HG02759 (cell line): ENCODE measurements around the gene GAMT.

Experiments
- ATAC-seq: cut with Tn5 transposase; IDR thresholded peaks from one replicate; pipeline ENCODE4 v1.9.1; 2021; ENCODE audit warnings: mild to moderate bottlenecking, moderate library complexity; ENCODE audit not compliant: unreplicated experiment

Gene GAMT

DNA sequence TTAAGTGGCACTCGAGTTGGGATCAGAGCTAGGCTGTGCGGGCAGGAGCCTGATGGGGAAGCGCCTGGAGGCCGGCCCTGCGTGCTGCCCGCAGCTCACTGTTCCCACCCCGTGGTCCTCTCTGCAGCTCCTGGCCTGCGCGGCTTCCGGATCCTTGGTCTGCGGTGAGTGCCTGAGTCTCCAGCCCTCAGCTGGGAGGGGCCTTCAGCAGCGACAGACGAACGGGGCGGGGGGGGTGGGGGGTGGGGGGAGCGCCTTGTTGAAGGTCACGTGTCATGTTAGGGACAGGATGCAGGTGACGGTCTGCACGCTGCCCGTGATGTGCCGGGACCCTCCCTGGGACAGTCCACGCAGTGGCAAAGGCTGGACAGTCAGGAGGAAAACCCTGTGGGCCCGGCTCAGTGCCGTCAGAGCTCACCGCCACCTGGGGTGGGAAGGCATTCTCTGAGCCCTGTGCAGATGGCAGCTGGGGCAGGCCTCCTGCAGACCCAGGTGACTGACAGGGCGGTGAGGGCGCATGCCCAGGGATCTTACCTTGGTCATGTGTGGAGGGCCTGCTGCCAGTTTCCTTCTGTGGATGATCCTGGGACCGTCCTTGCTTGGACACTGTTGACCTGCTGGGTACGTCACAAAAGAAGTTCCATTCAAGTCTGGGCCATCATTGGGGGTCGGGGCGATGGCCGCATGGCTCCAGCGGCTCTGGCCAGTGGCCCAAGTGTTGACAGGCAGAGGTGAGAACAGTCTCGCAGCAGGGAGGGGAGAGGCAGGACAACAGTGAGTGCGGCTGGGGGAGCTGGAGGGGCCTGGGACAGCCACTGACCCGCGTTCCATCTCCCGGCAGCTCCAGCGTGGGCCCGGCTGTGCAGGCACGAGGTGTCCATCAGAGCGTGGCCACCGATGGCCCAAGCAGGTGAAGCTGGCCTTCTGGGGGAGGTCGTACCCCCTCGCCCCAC, 13.4 kb downstream of the GAMT start:
- ATAC-seq, result no peak

- ATAC-seq, result no peak
These were observed 14.2 kb downstream of the GAMT start for GRCh38 chr19:1386945-1387683.

DNA sequence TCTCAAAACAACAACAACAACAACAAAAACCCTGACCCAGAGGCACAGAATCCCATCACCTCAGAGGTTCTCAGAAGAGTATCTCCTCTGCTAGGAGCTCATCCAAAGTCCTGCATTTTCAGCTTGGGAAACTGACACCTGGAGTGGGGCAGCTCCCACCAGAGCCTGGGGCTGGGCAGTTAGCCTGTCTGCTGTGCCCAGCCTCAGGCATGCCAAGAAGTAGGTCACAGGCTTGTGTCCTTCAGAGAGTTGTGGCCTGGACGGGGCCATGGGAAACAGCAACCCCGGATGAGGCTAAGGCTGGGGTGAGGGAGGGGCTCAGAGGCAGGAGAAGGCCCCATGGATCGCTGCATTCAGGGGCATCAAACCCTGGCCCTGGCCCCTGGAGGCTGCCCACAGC, 15.5 kb downstream of the GAMT start:
- ATAC-seq, result no peak

DNA sequence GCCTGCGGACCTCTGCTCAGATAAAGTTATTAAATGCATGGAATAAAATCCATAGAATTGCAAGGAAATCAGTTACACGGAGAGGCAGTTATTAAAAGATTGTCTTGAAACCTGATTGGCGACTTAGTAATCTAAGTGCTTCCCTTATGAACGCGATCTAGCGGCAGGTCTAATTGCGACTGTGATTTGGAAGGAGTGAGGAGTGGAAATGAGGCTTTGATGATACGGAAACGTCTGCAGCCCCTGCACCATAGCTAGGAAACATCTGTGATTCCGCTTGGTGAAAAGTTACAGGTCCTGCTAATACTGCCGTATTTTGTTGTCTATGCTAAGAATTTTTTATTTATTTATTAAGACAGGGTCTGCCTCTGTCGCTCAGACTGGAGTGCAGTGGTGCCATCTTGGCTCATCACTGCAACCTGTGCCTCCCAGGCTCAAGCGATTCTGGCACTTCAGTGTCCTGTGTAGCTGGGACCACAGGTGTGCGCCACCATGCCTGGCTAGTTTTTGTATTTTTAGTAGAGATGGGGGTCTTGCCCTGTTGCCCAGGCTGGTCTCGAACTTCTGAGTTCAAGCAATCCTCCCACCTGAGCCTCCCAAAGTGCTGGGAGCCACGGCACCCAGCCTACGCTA, 16.7 kb downstream of the GAMT start:
- ATAC-seq, result no peak

GRCh38 chr19:1384085-1384462, 17.3 kb downstream of the GAMT start:
- no peak for ATAC-seq

- ATAC-seq, result peak; percentile 82
These were observed 17.8 kb downstream of the GAMT start, which contains the start of gene NDUFS7 for GRCh38 chr19:1383312-1384084. Gene NDUFS7, plus strand, starts transcription at chr19:1383907. Its CDS starts 20 bp downstream, at chr19:1383927.

DNA sequence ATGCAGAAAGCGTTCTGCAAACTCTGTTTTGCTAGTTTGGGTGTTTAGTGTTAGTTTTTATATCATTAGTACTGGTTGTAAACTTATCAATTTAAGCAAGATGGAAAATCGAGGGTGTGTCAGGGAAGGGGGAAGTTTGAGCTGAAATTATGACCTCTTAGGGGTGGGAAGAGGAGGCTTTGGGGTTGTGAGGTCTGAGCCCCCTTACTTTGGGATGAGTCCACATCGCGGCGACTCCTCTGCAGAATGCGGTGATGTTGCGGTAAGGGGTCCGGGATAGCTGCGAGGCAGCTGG, 18.4 kb downstream of the GAMT start:
- ATAC-seq, result no peak

DNA sequence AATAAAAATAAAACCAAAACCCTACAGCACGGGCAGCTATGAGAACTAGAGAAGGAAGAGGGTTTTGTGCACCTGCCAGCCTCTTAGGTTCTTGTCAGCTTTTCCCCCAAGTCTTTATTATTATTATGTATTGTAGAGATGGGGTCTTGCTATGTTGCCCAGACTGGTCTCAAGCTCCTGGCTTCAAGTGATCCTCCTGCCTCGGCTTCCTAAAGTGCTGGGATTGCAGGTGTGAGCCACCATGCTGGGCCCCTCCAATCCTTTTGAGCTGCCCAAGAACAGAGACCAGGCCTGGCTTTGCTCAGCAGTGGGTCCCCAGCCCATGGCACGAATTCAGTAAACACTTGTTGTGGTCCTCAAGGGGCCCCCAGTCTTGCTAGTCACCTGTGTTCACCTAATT, 19.1 kb downstream of the GAMT start:
- ATAC-seq, result no peak

- no peak for ATAC-seq
These were observed 21.3 kb downstream of the GAMT start for GRCh38 chr19:1379961-1380489.

DNA sequence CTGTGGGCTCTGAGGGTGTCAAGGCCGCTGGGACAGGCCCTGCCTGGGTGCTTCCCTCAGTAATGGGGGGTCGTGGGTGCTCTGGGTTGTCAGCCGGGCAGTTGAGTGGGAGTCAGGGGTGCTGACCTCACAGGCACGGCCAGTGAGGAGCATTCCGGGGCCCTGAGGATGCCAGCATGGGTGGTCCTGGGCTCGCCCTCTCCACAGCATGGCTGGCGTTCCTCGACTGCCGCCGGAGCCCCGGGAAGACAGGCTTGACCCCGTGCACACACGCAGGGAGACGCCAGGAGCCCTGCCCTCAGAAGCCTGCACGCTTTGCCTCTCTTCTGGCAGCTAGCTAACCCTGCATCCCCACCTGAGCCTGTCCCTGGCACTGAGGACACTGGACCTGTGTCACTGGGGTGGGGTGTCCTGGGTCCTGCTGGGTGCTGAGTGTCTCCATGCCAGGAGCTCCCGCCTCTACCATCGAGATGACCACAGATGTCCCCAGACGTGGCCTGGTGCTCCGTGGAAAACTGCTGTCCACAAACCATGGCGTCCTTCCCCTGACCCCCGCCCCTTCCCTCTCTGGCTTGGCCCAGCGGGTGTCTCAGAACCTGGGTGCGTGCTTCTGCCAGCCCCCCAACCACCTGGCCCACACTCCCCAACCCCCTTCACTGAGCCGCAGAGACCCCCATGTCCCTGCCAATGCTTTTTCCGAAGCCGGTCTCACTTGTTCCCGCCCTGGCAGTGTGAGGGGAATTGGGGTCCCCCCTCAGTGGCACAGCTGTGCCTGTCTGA, 22.0 kb downstream of the GAMT start:
- no peak for ATAC-seq

DNA sequence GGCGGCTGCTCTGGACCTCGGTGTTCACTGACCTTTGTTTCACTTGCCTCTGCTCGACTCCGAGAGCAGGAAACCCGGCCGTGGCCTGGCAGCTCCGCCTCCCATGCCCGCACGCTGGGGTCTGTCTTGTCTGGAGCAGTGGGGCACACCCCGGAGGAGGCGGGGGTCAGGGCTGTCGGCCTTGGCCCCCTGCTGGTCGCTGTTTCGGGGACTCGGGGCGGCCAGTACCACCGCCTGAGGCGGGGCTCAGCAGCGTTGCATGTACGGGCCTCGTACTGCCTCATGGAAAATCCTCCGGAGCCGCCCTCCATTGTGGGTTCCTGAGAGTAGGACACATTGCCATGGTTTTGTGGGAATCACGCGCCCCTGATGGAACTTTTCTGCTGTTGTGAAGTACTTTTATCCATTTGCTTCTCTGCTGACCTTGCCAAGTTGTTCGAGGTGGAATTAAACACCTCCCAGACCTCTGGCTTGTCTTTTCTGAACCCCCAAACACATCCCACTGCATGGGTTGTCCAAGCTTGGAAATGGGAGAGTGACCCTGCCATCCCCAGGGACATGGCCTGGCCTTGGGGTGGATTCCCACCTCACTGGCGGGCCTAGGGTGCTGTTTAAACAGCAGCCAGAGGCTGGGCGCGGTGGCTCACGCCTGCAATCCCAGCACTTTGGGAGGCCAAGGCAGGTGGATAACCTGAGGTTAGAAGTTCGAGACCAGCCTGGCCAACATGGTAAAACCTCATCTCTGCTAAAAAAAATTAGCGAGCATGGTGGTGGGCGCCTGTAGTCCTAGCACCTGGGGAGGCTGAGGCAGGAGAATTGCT, 23.2 kb downstream of the GAMT start:
- ATAC-seq, result no peak

GRCh38 chr19:1377176-1377964, 24.0 kb downstream of the GAMT start:
- ATAC-seq, result no peak

DNA sequence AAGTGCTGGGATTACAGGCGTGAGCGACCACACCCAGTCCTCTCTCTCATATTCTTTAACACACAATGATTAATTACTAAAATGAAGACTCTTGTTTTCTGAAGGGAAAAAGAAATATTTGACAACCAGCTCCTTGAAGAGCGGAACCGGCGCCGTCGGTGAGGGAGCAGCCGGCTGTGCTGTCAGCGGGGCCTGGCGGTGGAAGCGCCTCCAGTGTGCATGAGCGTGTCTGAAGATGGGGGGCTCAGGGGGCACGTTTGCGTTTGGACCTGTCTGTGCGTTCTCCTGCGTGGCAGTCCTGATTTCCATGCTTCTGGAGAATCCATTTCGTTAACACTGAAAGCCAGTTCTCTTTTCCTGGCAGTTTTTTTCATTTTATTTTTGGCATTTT, 24.9 kb downstream of the GAMT start:
- ATAC-seq, result no peak

- no peak for ATAC-seq
These were observed 27.1 kb downstream of the GAMT start for GRCh38 chr19:1374250-1374577.

GRCh38 chr19:1373534-1374249, 27.6 kb downstream of the GAMT start:
- ATAC-seq, result no peak

DNA sequence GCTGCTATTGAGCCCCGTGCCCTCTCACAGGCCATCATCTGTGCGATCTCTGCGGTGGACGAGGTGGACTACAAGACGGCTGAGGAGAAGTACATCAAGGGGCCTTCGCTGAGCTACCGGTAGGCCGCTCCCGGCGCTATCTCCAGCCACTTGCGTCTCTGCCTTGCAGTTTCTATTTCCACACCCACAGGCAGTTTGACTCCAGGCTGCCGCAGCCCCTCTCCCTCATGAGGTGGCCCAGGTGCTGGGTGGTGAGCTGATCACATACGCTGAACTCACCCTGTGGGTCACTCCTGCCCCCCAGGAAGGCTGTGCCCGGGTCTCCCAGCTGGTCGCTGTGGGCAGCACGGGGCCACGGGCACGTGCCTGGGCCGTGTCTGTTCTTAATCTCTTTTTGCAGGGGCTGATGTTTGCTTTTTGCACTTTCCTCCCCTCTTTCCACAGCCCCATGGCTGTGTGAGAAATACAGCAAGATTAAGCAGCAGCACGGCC, 28.3 kb downstream of the GAMT start:
- ATAC-seq, result no peak

DNA sequence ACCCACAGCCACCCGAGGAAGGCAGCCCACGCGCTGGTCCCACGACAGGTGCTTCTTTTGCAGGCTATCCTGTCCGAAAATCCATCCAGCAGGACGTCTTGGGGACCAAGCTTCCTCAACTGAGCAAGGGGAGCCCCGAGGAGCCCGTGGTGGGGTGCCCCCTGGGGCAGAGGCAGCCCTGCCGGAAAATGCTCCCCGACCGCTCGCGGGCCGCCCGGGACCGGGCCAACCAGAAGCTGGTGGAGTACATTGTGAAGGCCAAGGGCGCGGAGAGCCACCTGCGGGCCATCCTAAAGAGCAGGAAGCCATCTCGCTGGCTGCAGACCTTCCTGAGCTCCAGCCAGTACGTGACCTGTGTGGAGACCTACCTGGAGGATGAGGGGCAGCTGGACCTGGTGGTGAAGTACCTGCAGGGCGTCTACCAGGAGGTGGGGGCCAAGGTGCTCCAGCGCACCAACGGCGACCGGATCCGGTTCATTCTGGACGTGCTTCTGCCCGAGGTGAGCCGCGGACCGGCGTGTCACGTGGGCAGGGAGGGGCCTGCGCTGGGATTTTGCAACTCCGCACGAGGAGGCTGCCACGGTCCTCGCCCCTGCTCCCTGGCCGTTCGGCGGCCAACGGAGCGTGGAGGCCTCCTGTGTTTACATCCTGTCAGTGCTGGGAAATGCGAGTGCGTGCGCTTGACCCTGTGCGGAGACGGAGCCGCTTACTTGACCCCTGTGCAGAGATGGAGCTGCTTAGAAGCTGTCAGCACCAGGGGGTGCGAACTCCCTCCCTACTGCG, 30.6 kb downstream of the GAMT start:
- ATAC-seq, result no peak
